IMR-90 (cell line): ENCODE data around the gene BEAN1.

Experiments
- CEBPB ChIP-seq: IDR thresholded peaks from 2 replicates; pipeline ENCODE4 v1.6.1; 2012; ENCODE audit warnings: low read depth, low read length, improper control_type of control experiment
- CTCF ChIP-seq: conservative IDR thresholded peaks from 2 replicates; pipeline ENCODE4 v1.5.1; 2012; ENCODE audit warnings: mild to moderate bottlenecking, low read depth, low read length, improper control_type of control experiment
- FOS ChIP-seq: fragments of 150-350 bp; IDR thresholded peaks from 2 replicates; pipeline ENCODE4 v1.6.1; 2016; ENCODE audit warnings: low read depth, low read length
- MAFK ChIP-seq: IDR thresholded peaks from 2 replicates; pipeline ENCODE4 v1.6.1; 2012; ENCODE audit warnings: low read depth, low read length, improper control_type of control experiment
- MAZ ChIP-seq: IDR thresholded peaks from 2 replicates; pipeline ENCODE4 v1.6.1; 2012; ENCODE audit warnings: low read depth, mild to moderate bottlenecking, low read length, improper control_type of control experiment, moderate library complexity, borderline replicate concordance
- MXI1 ChIP-seq: IDR thresholded peaks from 2 replicates; pipeline ENCODE4 v1.6.1; 2012; ENCODE audit warnings: low read depth, mild to moderate bottlenecking, low read length, moderate library complexity, borderline replicate concordance
- POLR2A ChIP-seq: IDR thresholded peaks from 2 replicates; pipeline ENCODE4 v1.6.1; 2012; ENCODE audit warnings: mild to moderate bottlenecking, low read depth, low read length
- RFX5 ChIP-seq: IDR thresholded peaks from 2 replicates; pipeline ENCODE4 v1.8.0; 2012; ENCODE audit warnings: low read depth, mild to moderate bottlenecking, low read length, moderate library complexity
- USF2 ChIP-seq: fragments of 150-350 bp; IDR thresholded peaks from 2 replicates; pipeline ENCODE4 v1.6.1; 2017; ENCODE audit warnings: mild to moderate bottlenecking, antibody characterized with exemption, low read length, low read depth

GRCh38 chr16:66484453-66485213, 57.5 kb downstream of the BEAN1 start:
- no peak for TF ChIP-seq CEBPB
- no peak for TF ChIP-seq POLR2A
- TF ChIP-seq MAFK, result no peak
- no peak for TF ChIP-seq CTCF
- no peak for TF ChIP-seq MXI1
- no peak for TF ChIP-seq MAZ
- no peak for TF ChIP-seq USF2
- no peak for TF ChIP-seq RFX5
- no peak for TF ChIP-seq FOS
